A549 (cell line): ENCODE data around the gene CHSY3. TPM values are rescaled to one million over a fixed set of nuclear protein-coding genes. Genes with fewer than 3 reads are reported as not detected.

Experiments used
- ATAC-seq, 2 experiments: fragments of 200-7000 bp in 1 of 2; fragments of >200 bp in 1 of 2; cut with Nextera tagmentation in 1 of 2; cut with Tn5 transposase in 1 of 2; 3 replicates each; pipeline versions ENCODE4 v1.8.0 to v1.9.1; 2018 to 2020; ENCODE audit warnings: mild to moderate bottlenecking in 1 of 2, moderate library complexity in 1 of 2
- CTCF ChIA-PET: fragments of 300-600 bp; sonication (Branson Sonifier 250); formaldehyde crosslinking; extraction: SDS; loops from one replicate; lab custom pipeline; 2021; ENCODE audit warnings: antibody characterized with exemption, inconsistent platforms; lab: Yijun Ruan, JAX
- POLR2A ChIA-PET: fragments of 350-600 bp; formaldehyde crosslinking; extraction: SDS; loops from one replicate; lab custom pipeline; 2021; ENCODE audit warnings: antibody characterized with exemption, inconsistent platforms; lab: Yijun Ruan, JAX
- DNase-seq, 2 experiments: peaks; one replicate each; pipeline versions ENCODE4 v3.0.0 to v3.0.0-alpha.2; 2011 to 2016; ENCODE audit warnings: low read depth in 1 of 2, low spot score in 1 of 2
- FAIRE-seq: peaks from 2 replicates; lab custom pipeline; 2011; peaks lifted over from hg19 to GRCh38; lab: Jason Lieb, UNC
- H3K27ac ChIP-seq, 2 experiments: fragments of >200 bp; sonication (Bioruptor Twin); formaldehyde crosslinking; 3 replicates each; pipeline ENCODE4 v1.5.1; 2016 to 2017
- H3K4me1 ChIP-seq: fragments of >200 bp; sonication (Bioruptor Twin); formaldehyde crosslinking; 3 replicates; pipeline ENCODE4 v1.6.1; 2016
- H3K4me2 ChIP-seq: fragments of >200 bp; sonication (Bioruptor Twin); formaldehyde crosslinking; 3 replicates; pipeline ENCODE4 v1.6.1; 2016
- H3K4me3 ChIP-seq: fragments of >200 bp; sonication (Bioruptor Twin); formaldehyde crosslinking; 3 replicates; pipeline ENCODE4 v1.5.1; 2016
- H3K9me3 ChIP-seq: fragments of >200 bp; sonication (Bioruptor Twin); formaldehyde crosslinking; 3 replicates; pipeline ENCODE4 v1.6.1; 2016
- CEBPB ChIP-seq, 2 experiments: fragments of >200 bp in 1 of 2; sonication (Bioruptor Twin) in 1 of 2; formaldehyde crosslinking in 1 of 2; IDR thresholded peaks; 2 replicates each; pipeline ENCODE4 v1.6.1; 2012 to 2016
- CHD4 ChIP-seq: fragments of 200-600 bp; sonication (generic); IDR thresholded peaks from 2 replicates; pipeline ENCODE4 v1.6.1; 2016; ENCODE audit warnings: antibody characterized with exemption, mild to moderate bottlenecking, borderline replicate concordance
- EHF ChIP-seq: fragments of 250-450 bp; sonication (Bioruptor Pico); IDR thresholded peaks from 2 replicates; pipeline ENCODE4 v1.5.0; 2020; ENCODE audit warnings: mild to moderate bottlenecking
- ESRRA ChIP-seq: fragments of 150-350 bp; IDR thresholded peaks from 2 replicates; pipeline ENCODE4 v1.6.1; 2014; ENCODE audit warnings: mild to moderate bottlenecking, low read length, borderline replicate concordance
- FOSL2 ChIP-seq, 2 experiments: fragments of 450-650 bp in 1 of 2; fragments of >200 bp in 1 of 2; sonication (Bioruptor Twin) in 1 of 2; formaldehyde crosslinking; IDR thresholded peaks; 2 replicates each; pipeline versions ENCODE4 v1.5.0 to v1.6.1; 2016 to 2020; ENCODE audit warnings: mild to moderate bottlenecking in 1 of 2, moderate library complexity in 1 of 2
- FOXS1 ChIP-seq: fragments of 250-450 bp; sonication (Bioruptor Pico); IDR thresholded peaks from 2 replicates; pipeline ENCODE4 v1.5.0; 2020; ENCODE audit warnings: mild to moderate bottlenecking, moderate library complexity
- GATA3 ChIP-seq: IDR thresholded peaks from 2 replicates; pipeline ENCODE4 v1.6.1; 2012; ENCODE audit warnings: borderline replicate concordance
- HDAC2 ChIP-seq: fragments of 200-600 bp; sonication (generic); IDR thresholded peaks from 2 replicates; pipeline ENCODE4 v1.6.1; 2016
- HEYL ChIP-seq: fragments of 250-450 bp; sonication (Bioruptor Pico); IDR thresholded peaks from 2 replicates; pipeline ENCODE4 v1.8.0; 2021; ENCODE audit warnings: mild to moderate bottlenecking, moderate library complexity
- HOXA7 ChIP-seq: fragments of 250-450 bp; sonication (Bioruptor Pico); IDR thresholded peaks from 2 replicates; pipeline ENCODE4 v1.5.0; 2020; ENCODE audit warnings: mild to moderate bottlenecking, moderate library complexity
- HOXB5 ChIP-seq: fragments of 250-450 bp; sonication (Bioruptor Pico); IDR thresholded peaks from 2 replicates; pipeline ENCODE4 v1.5.0; 2020; ENCODE audit warnings: mild to moderate bottlenecking, moderate library complexity
- JUN ChIP-seq, 2 experiments: fragments of >200 bp; sonication (Bioruptor Twin); formaldehyde crosslinking; IDR thresholded peaks; 2 replicates in 1 of 2; 3 replicates in 1 of 2; pipeline ENCODE4 v1.6.1; 2016 to 2017
- KDM1A ChIP-seq: fragments of 200-600 bp; sonication (generic); IDR thresholded peaks from 2 replicates; pipeline ENCODE4 v1.6.1; 2016; ENCODE audit warnings: low read depth, mild to moderate bottlenecking
- KDM5A ChIP-seq: fragments of 200-600 bp; sonication (generic); IDR thresholded peaks from 2 replicates; pipeline ENCODE4 v1.6.1; 2016; ENCODE audit warnings: antibody characterized with exemption, mild to moderate bottlenecking
- MAFK ChIP-seq: fragments of 450-650 bp; IDR thresholded peaks from 2 replicates; pipeline ENCODE4 v1.6.1; 2014; ENCODE audit not compliant: partially characterized antibody
- MYC ChIP-seq: IDR thresholded peaks from 2 replicates; pipeline ENCODE4 v1.6.1; 2012; ENCODE audit warnings: mild to moderate bottlenecking, inconsistent platforms, low read length, improper control_type of control experiment, borderline replicate concordance
- NFE2L2 ChIP-seq: fragments of 150-350 bp; conservative IDR thresholded peaks from 2 replicates; pipeline ENCODE4 v1.6.1; 2014; ENCODE audit warnings: low read length
- NR3C1 ChIP-seq: fragments of >200 bp; sonication (Bioruptor Twin); formaldehyde crosslinking; IDR thresholded peaks from 3 replicates; pipeline ENCODE4 v1.6.1; 2017
- POLR2AphosphoS2 ChIP-seq: conservative IDR thresholded peaks from 2 replicates; pipeline ENCODE4 v1.6.1; 2012; ENCODE audit warnings: low read length, improper control_type of control experiment, inconsistent platforms
- RARB ChIP-seq: fragments of 250-450 bp; sonication (Bioruptor Pico); IDR thresholded peaks from 2 replicates; pipeline ENCODE4 v1.8.0; 2021; ENCODE audit warnings: mild to moderate bottlenecking, moderate library complexity
- RNF2 ChIP-seq: fragments of 200-600 bp; sonication (generic); IDR thresholded peaks from 2 replicates; pipeline ENCODE4 v1.6.1; 2016; ENCODE audit warnings: low read depth, mild to moderate bottlenecking, antibody characterized with exemption, moderate library complexity, borderline replicate concordance
- SMC3 ChIP-seq: fragments of >200 bp; sonication (Bioruptor Twin); formaldehyde crosslinking; IDR thresholded peaks from 3 replicates; pipeline ENCODE4 v1.6.1; 2018; ENCODE audit warnings: inconsistent platforms
- ZFP36 ChIP-seq: fragments of 450-650 bp; IDR thresholded peaks from 2 replicates; pipeline ENCODE4 v1.6.1; 2014; ENCODE audit warnings: borderline replicate concordance; ENCODE audit not compliant: partially characterized antibody
- ZNF302 ChIP-seq: fragments of 250-450 bp; sonication (Bioruptor Pico); IDR thresholded peaks from 2 replicates; pipeline ENCODE4 v1.9.0; 2021; ENCODE audit warnings: inconsistent platforms, mild to moderate bottlenecking, moderate library complexity
- WGBS: methylation state at CpG from one replicate; pipeline ENCODE4 v1.1.6; 2017; ENCODE audit errors: missing lambda C conversion rate; 5-methylcytosine and 5-hydroxymethylcytosine counted together
- polyA plus RNA-seq, 4 experiments: library from polyadenylated mRNA; depleted of rRNA in 3 of 4; stranded (reverse); fragments of >200 nt; fragmentation: RNase III in 1 of 4; extraction: RNeasy Plus Mini Kit Qiagen cat#74134 plus additional on column Dnase treatment in 1 of 4; gene quantifications; 2 replicates in 3 of 4; 3 replicates in 1 of 4; pipeline ENCODE4 v1.2.3, GENCODE V29; 2011 to 2017
- TF ChIP-seq, protein P1 (sequence below): IDR thresholded peaks from 2 replicates; pipeline ENCODE4 v1.6.1; 2012
- TF ChIP-seq, protein P2 (sequence below): fragments of >200 bp; sonication (Bioruptor Twin); formaldehyde crosslinking; IDR thresholded peaks from 3 replicates; pipeline ENCODE4 v1.5.1; 2016
- TF ChIP-seq, protein P3 (sequence below): fragments of 150-350 bp; IDR thresholded peaks from 2 replicates; pipeline ENCODE4 v1.6.1; 2014; ENCODE audit warnings: low read depth, mild to moderate bottlenecking, low read length
- TF ChIP-seq, protein P4 (sequence below): IDR thresholded peaks from 2 replicates; pipeline ENCODE4 v1.6.1; 2012; ENCODE audit warnings: low read depth, borderline replicate concordance
- TF ChIP-seq, protein P5 (sequence below): fragments of >200 bp; sonication (Bioruptor Twin); formaldehyde crosslinking; IDR thresholded peaks from 2 replicates; pipeline ENCODE4 v1.6.1; 2016

The CHSY3 gene
- polyA plus RNA-seq, 2 of the 4 experiments (the other 2 are of a cell fraction) = 0.06 to 0.12 TPM

DNA sequence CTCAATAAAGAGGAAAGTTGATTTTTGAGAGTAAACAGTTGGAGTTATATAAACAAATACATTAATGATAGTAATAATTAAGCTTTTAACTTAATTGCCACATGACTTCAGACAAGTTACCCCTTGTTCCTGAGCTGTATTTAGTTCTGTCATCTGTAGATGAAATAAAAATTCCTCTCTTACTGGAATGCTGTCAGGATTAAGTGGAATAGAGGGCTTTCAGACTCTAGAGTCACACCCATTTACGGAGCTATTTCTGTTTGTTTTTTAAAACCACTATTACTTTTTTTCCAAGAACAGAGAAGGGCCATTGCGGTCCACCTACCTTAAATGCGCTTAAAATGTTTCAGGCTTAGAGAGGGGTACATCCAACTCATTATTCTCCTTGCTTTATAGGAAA lies 170.6 kb downstream of the CHSY3 start:
- CTCF ChIA-PET = no interaction called here
- no peak for FAIRE-seq

DNA sequence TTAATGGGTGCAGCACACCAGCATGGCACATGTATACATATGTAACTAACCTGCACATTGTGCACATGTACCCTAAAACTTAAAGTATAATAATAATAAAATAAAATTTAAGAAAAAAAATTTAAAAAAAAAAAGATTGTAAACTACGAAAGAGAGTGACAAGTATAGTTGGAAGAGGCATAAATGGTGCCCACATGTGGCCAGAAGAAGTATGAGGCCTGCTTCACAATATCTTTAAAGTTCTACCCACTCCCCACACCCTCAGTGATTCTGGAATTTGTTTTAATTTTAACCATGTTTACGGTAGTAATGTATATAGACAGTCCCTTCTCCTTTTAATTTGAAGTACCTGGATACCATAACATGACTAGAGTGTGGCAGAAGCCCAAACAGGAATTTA lies 172.7 kb downstream of the CHSY3 start:
- DNase-seq (no peak), ATAC-seq (no peak; a peak in 1 of 6 replicates), FAIRE-seq (no peak)
- Histone ChIP-seq H3K9me3 (no peaks in the 10 kb centered on the region), H3K4me3 (no peak overlapping the region), H3K27ac (no peak overlapping the region), H3K4me2 (no peak overlapping the region), H3K4me1 (no peaks in the 10 kb centered on the region)
- CTCF ChIA-PET = no interaction called here
- POLR2A ChIA-PET = no interaction called here
- TF ChIP-seq, protein P1, sequence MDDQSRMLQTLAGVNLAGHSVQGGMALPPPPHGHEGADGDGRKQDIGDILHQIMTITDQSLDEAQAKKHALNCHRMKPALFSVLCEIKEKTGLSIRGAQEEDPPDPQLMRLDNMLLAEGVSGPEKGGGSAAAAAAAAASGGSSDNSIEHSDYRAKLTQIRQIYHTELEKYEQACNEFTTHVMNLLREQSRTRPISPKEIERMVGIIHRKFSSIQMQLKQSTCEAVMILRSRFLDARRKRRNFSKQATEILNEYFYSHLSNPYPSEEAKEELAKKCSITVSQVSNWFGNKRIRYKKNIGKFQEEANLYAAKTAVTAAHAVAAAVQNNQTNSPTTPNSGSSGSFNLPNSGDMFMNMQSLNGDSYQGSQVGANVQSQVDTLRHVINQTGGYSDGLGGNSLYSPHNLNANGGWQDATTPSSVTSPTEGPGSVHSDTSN = no peak
- TF ChIP-seq NFE2L2 (no peak), ZNF302 (CRISPR knock-in tag) (no peak), RNF2 (no peak), POLR2AphosphoS2 (no peak), MAFK (no peak), KDM1A (no peak), GATA3 (no peak), HOXA7 (no peak), ZFP36 (no peak)
- TF ChIP-seq, protein P2, sequence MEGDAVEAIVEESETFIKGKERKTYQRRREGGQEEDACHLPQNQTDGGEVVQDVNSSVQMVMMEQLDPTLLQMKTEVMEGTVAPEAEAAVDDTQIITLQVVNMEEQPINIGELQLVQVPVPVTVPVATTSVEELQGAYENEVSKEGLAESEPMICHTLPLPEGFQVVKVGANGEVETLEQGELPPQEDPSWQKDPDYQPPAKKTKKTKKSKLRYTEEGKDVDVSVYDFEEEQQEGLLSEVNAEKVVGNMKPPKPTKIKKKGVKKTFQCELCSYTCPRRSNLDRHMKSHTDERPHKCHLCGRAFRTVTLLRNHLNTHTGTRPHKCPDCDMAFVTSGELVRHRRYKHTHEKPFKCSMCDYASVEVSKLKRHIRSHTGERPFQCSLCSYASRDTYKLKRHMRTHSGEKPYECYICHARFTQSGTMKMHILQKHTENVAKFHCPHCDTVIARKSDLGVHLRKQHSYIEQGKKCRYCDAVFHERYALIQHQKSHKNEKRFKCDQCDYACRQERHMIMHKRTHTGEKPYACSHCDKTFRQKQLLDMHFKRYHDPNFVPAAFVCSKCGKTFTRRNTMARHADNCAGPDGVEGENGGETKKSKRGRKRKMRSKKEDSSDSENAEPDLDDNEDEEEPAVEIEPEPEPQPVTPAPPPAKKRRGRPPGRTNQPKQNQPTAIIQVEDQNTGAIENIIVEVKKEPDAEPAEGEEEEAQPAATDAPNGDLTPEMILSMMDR = no peak
- TF ChIP-seq, protein P3, sequence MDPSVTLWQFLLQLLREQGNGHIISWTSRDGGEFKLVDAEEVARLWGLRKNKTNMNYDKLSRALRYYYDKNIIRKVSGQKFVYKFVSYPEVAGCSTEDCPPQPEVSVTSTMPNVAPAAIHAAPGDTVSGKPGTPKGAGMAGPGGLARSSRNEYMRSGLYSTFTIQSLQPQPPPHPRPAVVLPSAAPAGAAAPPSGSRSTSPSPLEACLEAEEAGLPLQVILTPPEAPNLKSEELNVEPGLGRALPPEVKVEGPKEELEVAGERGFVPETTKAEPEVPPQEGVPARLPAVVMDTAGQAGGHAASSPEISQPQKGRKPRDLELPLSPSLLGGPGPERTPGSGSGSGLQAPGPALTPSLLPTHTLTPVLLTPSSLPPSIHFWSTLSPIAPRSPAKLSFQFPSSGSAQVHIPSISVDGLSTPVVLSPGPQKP = no peak
- TF ChIP-seq, protein P4, sequence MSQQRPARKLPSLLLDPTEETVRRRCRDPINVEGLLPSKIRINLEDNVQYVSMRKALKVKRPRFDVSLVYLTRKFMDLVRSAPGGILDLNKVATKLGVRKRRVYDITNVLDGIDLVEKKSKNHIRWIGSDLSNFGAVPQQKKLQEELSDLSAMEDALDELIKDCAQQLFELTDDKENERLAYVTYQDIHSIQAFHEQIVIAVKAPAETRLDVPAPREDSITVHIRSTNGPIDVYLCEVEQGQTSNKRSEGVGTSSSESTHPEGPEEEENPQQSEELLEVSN = no peak
- WGBS = 21% methylated on average over 2 of the region's 2 CpGs

More for the DNA sequence above, 170.6 kb downstream of the CHSY3 start:
- ATAC-seq (no peak), DNase-seq (no peak)
- Histone ChIP-seq H3K4me1 (no peaks in the 10 kb centered on the region), H3K9me3 (no peaks in the 10 kb centered on the region), H3K4me2 (no peak overlapping the region), H3K4me3 (no peak overlapping the region)
- TF ChIP-seq ESRRA (no peak), HOXB5 (CRISPR knock-in tag) (no peak), FOSL2 (IDR thresholded peaks at IDR 0.05) (no peak), FOSL2 (CRISPR knock-in tag; IDR thresholded peaks at IDR 0.05) (no peak), MYC (no peak), JUN (IDR thresholded peaks at IDR 0.05) (no peak), EHF (CRISPR knock-in tag) (no peak)
- TF ChIP-seq, all 56 proteins: peak for 0
- H3K27ac ChIP-seq = no peak overlapping the region
- WGBS = 35% methylated on average over 3 of the region's 3 CpGs
- POLR2A ChIA-PET = no interaction called here

DNA sequence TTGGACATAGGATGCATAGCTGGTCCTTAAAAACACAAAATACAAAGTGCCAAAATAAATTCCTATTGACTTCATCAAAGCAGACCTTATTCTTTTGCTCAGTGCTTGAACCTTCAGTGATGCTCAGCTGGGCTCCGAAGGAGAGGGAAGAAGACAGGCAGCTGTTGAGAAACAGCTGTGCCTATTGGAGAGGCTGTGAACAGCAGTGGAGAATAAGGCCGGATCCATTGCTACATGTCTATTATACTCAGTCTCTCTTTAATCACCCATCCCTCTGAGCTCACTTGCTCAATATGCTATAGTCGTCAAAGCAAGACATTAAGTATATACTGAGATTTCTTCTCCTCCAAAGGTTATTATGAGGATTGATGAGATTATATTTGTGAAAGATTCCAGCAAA lies 174.4 kb downstream of the CHSY3 start:
- Histone ChIP-seq H3K9me3 (no peaks in the 10 kb centered on the region), H3K4me1 (no peaks in the 10 kb centered on the region), H3K4me3 (no peak overlapping the region), H3K4me2 (no peak overlapping the region), H3K27ac (no peak overlapping the region)
- CTCF ChIA-PET = no interaction called here
- TF ChIP-seq EHF (CRISPR knock-in tag) = no peak
- TF ChIP-seq KDM5A = no peak
- no peak for TF ChIP-seq CHD4
- TF ChIP-seq HEYL = no peak
- TF ChIP-seq HDAC2 = no peak
- TF ChIP-seq FOXS1 = no peak
- TF ChIP-seq NFE2L2 = no peak
- TF ChIP-seq, protein P5, sequence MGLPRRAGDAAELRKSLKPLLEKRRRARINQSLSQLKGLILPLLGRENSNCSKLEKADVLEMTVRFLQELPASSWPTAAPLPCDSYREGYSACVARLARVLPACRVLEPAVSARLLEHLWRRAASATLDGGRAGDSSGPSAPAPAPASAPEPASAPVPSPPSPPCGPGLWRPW = no peak
- TF ChIP-seq MYC = no peak
- TF ChIP-seq CEBPB (IDR thresholded peaks at IDR 0.05) = no peak
- TF ChIP-seq SMC3 = no peak
- no peak for TF ChIP-seq RARB (CRISPR knock-in tag)
- no peak for TF ChIP-seq NR3C1
- no peak for ATAC-seq
- FAIRE-seq = no peak
- WGBS = 18% methylated on average over 3 of the region's 3 CpGs
- DNase-seq = no peak
- POLR2A ChIA-PET = no interaction called here
